DOHH2 (cell line): ENCODE results near the gene SMIM30.

Experiments
- H3F3A ChIP-seq: fragments of 200-600 bp; sonication (generic), shearing (Covaris generic); 2 replicates; pipeline ENCODE4 v1.6.0; 2016; ENCODE audit warnings: antibody characterized with exemption, mild to moderate bottlenecking; ENCODE audit not compliant: control insufficient read depth, insufficient read depth
- H3K27ac ChIP-seq: fragments of 200-600 bp; sonication (generic); 2 replicates; pipeline ENCODE4 v1.5.1; 2014; ENCODE audit warnings: low read depth, mild to moderate bottlenecking, low read length, moderate library complexity
- H3K27me3 ChIP-seq: fragments of 200-600 bp; sonication (generic); 2 replicates; pipeline ENCODE4 v1.6.1; 2014; ENCODE audit warnings: mild to moderate bottlenecking, low read length, mixed read lengths; ENCODE audit not compliant: control insufficient read depth
- H3K36me3 ChIP-seq: fragments of 200-600 bp; sonication (generic); 2 replicates; pipeline ENCODE4 v1.6.1; 2014; ENCODE audit warnings: mild to moderate bottlenecking, low read length, moderate library complexity, mixed read lengths; ENCODE audit not compliant: control insufficient read depth
- H3K4me1 ChIP-seq: fragments of 200-600 bp; sonication (generic); 2 replicates; pipeline ENCODE4 v1.6.1; 2014; ENCODE audit warnings: mild to moderate bottlenecking, low read length, mixed read lengths; ENCODE audit not compliant: control insufficient read depth
- H3K4me2 ChIP-seq: fragments of 200-600 bp; sonication (generic); 2 replicates; pipeline ENCODE4 v1.6.0; 2014; ENCODE audit warnings: mild to moderate bottlenecking, low read length, moderate library complexity
- H3K4me3 ChIP-seq: fragments of 200-600 bp; sonication (generic); 2 replicates; pipeline ENCODE4 v1.5.1; 2014; ENCODE audit warnings: mild to moderate bottlenecking, low read length, mixed read lengths
- H3K79me2 ChIP-seq: fragments of 200-600 bp; sonication (generic); 2 replicates; pipeline ENCODE4 v1.6.1; 2014; ENCODE audit warnings: mild to moderate bottlenecking, low read length, mixed read lengths; ENCODE audit not compliant: control insufficient read depth
- H3K9me2 ChIP-seq: fragments of 200-600 bp; sonication (generic); replicated peaks from 2 replicates; pipeline ENCODE4 v1.6.1; 2014; ENCODE audit warnings: mild to moderate bottlenecking, low read length, mixed read lengths; ENCODE audit not compliant: control insufficient read depth
- H3K9me3 ChIP-seq: fragments of 200-600 bp; sonication (generic); 2 replicates; pipeline ENCODE4 v1.6.1; 2014; ENCODE audit warnings: antibody characterized with exemption, low read length, mixed read lengths; ENCODE audit not compliant: control insufficient read depth, insufficient read depth
- H4K20me1 ChIP-seq: fragments of 200-600 bp; sonication (generic); 2 replicates; pipeline ENCODE4 v1.6.0; 2014; ENCODE audit warnings: low read depth, mild to moderate bottlenecking, antibody characterized with exemption, low read length, moderate library complexity; ENCODE audit not compliant: control insufficient read depth, insufficient read depth
- EZH2phosphoT487 ChIP-seq: fragments of 200-600 bp; sonication (generic); IDR thresholded peaks from 2 replicates; pipeline ENCODE4 v1.6.1; 2017; ENCODE audit warnings: borderline replicate concordance, mild to moderate bottlenecking, antibody characterized with exemption, low read length, moderate library complexity, mixed read lengths
- TF ChIP-seq, protein P1 (sequence below): fragments of 200-600 bp; sonication (generic); IDR thresholded peaks from one replicate; pipeline ENCODE4 v1.5.1; 2014; ENCODE audit warnings: antibody characterized with exemption, mild to moderate bottlenecking, low read depth, low read length; ENCODE audit not compliant: poor library complexity, severe bottlenecking

The SMIM30 gene

GRCh38 chr7:113094517-113095249, 23.7 kb downstream of the SMIM30 start:
- Histone ChIP-seq H3K36me3 (no peaks in the 10 kb centered on the region), H3K79me2 (no peaks in the 10 kb centered on the region), H3K4me1 (no peaks in the 10 kb centered on the region), H3K9me2 (no peaks in the 10 kb centered on the region), H3K4me2 (no peak overlapping the region), H4K20me1 (no peaks in the 10 kb centered on the region), H3F3A (no peaks in the 10 kb centered on the region), H3K9me3 (no peaks in the 10 kb centered on the region), H3K27ac (no peak overlapping the region), H3K27me3 (no peaks in the 10 kb centered on the region), H3K4me3 (no peak overlapping the region)
- TF ChIP-seq, protein P1, sequence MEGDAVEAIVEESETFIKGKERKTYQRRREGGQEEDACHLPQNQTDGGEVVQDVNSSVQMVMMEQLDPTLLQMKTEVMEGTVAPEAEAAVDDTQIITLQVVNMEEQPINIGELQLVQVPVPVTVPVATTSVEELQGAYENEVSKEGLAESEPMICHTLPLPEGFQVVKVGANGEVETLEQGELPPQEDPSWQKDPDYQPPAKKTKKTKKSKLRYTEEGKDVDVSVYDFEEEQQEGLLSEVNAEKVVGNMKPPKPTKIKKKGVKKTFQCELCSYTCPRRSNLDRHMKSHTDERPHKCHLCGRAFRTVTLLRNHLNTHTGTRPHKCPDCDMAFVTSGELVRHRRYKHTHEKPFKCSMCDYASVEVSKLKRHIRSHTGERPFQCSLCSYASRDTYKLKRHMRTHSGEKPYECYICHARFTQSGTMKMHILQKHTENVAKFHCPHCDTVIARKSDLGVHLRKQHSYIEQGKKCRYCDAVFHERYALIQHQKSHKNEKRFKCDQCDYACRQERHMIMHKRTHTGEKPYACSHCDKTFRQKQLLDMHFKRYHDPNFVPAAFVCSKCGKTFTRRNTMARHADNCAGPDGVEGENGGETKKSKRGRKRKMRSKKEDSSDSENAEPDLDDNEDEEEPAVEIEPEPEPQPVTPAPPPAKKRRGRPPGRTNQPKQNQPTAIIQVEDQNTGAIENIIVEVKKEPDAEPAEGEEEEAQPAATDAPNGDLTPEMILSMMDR: no peak
- TF ChIP-seq EZH2phosphoT487: no peak

GRCh38 chr7:113093561-113093960, 24.8 kb downstream of the SMIM30 start:
- no peaks in the 10 kb centered on the region for H3K4me1 ChIP-seq
- H3K9me2 ChIP-seq: no peaks in the 10 kb centered on the region
- no peaks in the 10 kb centered on the region for H3K36me3 ChIP-seq
- no peak overlapping the region for H3K4me3 ChIP-seq
- no peaks in the 10 kb centered on the region for H3K27me3 ChIP-seq
- TF ChIP-seq, protein P1: no peak
- TF ChIP-seq EZH2phosphoT487: no peak
- no peaks in the 10 kb centered on the region for H3K79me2 ChIP-seq
- no peak overlapping the region for H3K27ac ChIP-seq
- no peak overlapping the region for H3K4me2 ChIP-seq
- H3K9me3 ChIP-seq: no peaks in the 10 kb centered on the region
- H4K20me1 ChIP-seq: no peaks in the 10 kb centered on the region
- H3F3A ChIP-seq: no peaks in the 10 kb centered on the region

- Histone ChIP-seq H3K79me2 (no peaks in the 10 kb centered on the region), H4K20me1 (no peaks in the 10 kb centered on the region), H3K4me3 (no peak overlapping the region), H3K27me3 (no peaks in the 10 kb centered on the region), H3K27ac (no peak overlapping the region), H3F3A (no peaks in the 10 kb centered on the region), H3K36me3 (no peaks in the 10 kb centered on the region), H3K4me1 (no peaks in the 10 kb centered on the region), H3K4me2 (no peak overlapping the region), H3K9me3 (no peaks in the 10 kb centered on the region), H3K9me2 (no peaks in the 10 kb centered on the region)
- TF ChIP-seq EZH2phosphoT487: no peak
- TF ChIP-seq, protein P1: no peak
Measured at GRCh38 chr7:113092762-113093161, 25.6 kb downstream of the SMIM30 start.
